HG02798 (cell line): ENCODE results near the gene COMMD3.
"Not testable (repeated sequence)": the region's sequence is repeated elsewhere in the genome, so short reads cannot be mapped to it uniquely, and the experiment has no call there.

Experiments
- ATAC-seq: cut with Tn5 transposase; IDR thresholded peaks from one replicate; pipeline ENCODE4 v1.9.1; 2021; ENCODE audit warnings: mild to moderate bottlenecking; ENCODE audit not compliant: unreplicated experiment, poor library complexity

The COMMD3 gene

GRCh38 chr10:22335173-22335933, 19.2 kb downstream of the COMMD3 start:
- ATAC-seq: peak; percentile 57

- no peak for ATAC-seq
Measured at GRCh38 chr10:22338185-22338900, 22.2 kb downstream of the COMMD3 start.

- ATAC-seq: no peak
Measured at GRCh38 chr10:22338931-22339330, 22.7 kb downstream of the COMMD3 start.

GRCh38 chr10:22339761-22340328, 23.7 kb downstream of the COMMD3 start:
- ATAC-seq: no peak

GRCh38 chr10:22340329-22341189, 24.4 kb downstream of the COMMD3 start:
- ATAC-seq: peak; percentile 60

GRCh38 chr10:22341190-22341925, 25.2 kb downstream of the COMMD3 start:
- ATAC-seq: peak; percentile 22

- no peak for ATAC-seq
Measured at GRCh38 chr10:22341926-22342196, 25.7 kb downstream of the COMMD3 start.

GRCh38 chr10:22342421-22342820, 26.2 kb downstream of the COMMD3 start:
- ATAC-seq: no peak

- no peak for ATAC-seq
Measured at GRCh38 chr10:22343731-22344130, 27.5 kb downstream of the COMMD3 start.

GRCh38 chr10:22344249-22344648, 28.1 kb downstream of the COMMD3 start:
- no peak for ATAC-seq

GRCh38 chr10:22344781-22345300, 28.7 kb downstream of the COMMD3 start:
- ATAC-seq: no peak

- no peak for ATAC-seq
Measured at GRCh38 chr10:22345301-22346095, 29.3 kb downstream of the COMMD3 start, which contains the start of gene SPAG6. SPAG6 (plus strand) TSS chr10:22345496; CDS start chr10:22345612, 116 bp downstream.

GRCh38 chr10:22346096-22346661, 30.0 kb downstream of the COMMD3 start:
- no peak for ATAC-seq

- no peak for ATAC-seq
Measured at GRCh38 chr10:22349755-22350154, 33.6 kb downstream of the COMMD3 start.

- no peak for ATAC-seq
Measured at GRCh38 chr10:22351131-22351703, 35.0 kb downstream of the COMMD3 start.

- ATAC-seq: no peak
Measured at GRCh38 chr10:22356324-22356873, 40.2 kb downstream of the COMMD3 start.

- ATAC-seq: not testable (repeated sequence)
Measured at GRCh38 chr10:22357770-22358169, 41.6 kb downstream of the COMMD3 start.

- no peak for ATAC-seq
Measured at GRCh38 chr10:22363305-22363704, 47.1 kb downstream of the COMMD3 start.
